ENCODE results near the gene CCNI2. TPM values are rescaled to one million over a fixed set of nuclear protein-coding genes. Genes with fewer than 3 reads are reported as not detected.
"Not testable (repeated sequence)": the region's sequence is repeated elsewhere in the genome, so short reads cannot be mapped to it uniquely, and the experiment has no call there.

The CCNI2 gene
- polyA plus RNA-seq, 12 donors: 0.11 to 1.8 (median 0.77) TPM; not detected in 2

DNA sequence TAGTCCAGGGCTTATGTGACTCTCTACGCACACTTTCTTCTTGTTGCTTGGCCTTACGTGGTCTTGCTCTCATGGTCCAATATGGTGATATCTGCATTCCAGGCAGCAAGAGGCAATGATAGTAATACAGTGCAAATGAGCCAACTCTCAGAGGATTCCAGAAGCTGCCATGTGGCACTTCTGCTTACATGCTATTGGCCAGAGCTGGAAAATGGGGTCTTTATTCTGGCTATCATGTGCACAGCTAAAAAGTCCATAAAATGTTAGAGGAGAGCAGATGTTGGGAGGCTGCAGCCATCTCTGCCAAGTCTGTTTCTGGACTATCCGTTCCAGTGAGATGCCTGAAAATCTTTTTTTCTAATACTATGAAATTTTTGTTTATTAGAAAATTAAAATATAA lies 32.7 kb downstream of the CCNI2 start:
- no peak for DNase-seq

GRCh38 chr5:132780577-132780976 lies 33.4 kb downstream of the CCNI2 start:
- DNase-seq: no peak

DNA sequence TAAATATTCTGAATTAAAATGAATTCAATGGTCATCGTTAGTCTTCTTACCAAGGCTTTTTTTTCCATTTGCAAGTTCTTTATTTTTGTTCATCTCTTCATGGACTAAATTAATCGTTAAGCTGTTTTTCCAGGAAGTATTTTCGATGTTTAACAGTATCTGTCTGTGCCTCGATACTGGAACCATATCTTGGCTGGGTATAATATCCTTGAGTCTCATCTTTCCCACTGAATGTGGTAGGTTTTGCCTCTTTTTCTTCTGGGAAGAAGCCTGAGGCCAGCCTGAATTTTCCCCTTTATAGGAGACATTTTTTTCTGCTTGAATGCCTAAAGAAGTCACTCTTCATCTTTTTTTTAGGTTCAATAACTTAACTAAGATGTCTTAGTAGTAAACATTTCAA lies 33.8 kb downstream of the CCNI2 start:
- DNase-seq: no peak

GRCh38 chr5:132782101-132782500 lies 34.9 kb downstream of the CCNI2 start:
- no peak for DNase-seq

GRCh38 chr5:132785365-132785764 lies 38.1 kb downstream of the CCNI2 start:
- DNase-seq: no peak

GRCh38 chr5:132785864-132786263 lies 38.6 kb downstream of the CCNI2 start:
- no peak for DNase-seq

DNA sequence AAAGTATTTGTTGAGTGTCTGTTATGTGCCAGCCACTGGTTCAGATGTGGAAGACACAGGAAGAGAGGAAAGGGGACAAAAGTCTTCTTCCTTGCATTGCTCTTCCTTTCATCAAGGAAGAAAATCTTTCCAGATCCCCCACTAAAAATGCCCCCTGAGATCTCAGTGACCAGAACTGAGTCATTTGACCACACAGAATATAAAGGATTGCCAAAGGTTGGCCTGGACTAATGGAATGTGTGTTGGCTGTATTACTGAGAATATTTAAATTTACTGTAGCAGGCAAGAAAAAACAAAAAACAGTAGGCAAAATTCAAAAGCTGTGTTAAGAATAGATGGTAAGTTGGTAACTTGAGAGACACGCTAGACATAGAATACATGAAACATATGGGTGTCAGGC lies 39.9 kb downstream of the CCNI2 start:
- DNase-seq: no peak

DNA sequence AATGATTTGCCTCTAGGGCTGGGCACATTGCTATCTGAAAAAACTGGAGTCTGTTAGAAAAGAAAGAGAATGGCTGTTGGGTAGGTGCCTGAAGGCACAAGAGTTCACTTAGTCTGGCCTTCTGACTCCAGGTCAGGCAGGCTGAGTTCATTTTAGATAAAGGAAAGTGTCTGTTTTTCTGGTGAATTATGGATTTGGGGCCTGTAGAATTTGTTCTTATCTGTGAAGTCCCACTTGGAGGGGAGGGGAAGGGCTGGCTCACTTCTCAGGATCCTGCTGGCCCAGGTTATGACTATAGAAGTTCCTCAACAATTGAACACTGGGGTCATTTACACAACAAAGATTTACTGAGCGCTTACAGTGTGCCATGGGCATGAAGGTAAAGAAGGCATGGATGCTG lies 41.3 kb downstream of the CCNI2 start:
- no peak for DNase-seq

DNA sequence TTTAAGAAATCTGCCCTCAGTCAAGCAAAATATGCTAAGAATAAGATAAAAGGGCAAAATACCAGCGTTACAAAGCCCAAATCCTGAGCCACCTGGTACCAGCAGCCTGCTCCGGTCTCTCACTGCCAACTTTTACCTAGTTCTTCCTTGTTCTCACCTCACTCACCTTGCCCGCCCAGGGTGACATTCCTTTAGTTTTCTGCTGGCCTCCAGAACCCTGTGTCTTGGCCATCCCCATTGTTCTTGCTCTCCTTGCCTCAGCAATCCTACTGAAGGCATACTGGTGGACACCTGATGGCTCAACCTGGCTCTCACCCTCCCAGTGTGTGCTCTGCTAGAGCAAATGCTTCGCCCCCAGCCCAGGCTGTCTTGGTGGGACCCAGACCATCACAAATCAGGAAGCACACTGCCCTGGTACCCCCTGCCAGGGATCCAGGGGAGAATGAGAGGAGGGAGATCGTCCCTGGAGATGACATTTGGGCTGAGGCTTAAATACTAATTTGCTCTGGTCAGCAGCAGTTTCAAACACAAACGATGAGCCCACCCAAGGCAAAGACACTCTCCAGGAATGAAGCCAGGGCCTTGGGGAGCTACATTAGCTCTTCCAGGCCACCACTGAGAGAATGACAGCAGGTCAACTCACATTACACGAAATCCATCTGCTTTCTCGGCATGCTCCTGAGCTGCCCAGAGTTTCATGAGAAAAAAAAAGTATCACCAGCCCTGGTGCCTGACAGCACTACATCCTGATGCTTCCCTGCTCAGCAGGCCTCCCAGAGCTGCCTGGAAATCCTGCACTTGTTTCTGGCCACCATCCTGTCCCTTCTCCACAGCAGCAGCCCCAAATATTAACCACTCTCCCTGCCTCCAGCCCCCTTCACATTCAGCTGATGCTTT lies 42.0 kb downstream of the CCNI2 start:
- no peak for DNase-seq

- DNase-seq: no peak
These were observed 43.1 kb downstream of the CCNI2 start for GRCh38 chr5:132790201-132790865.

DNA sequence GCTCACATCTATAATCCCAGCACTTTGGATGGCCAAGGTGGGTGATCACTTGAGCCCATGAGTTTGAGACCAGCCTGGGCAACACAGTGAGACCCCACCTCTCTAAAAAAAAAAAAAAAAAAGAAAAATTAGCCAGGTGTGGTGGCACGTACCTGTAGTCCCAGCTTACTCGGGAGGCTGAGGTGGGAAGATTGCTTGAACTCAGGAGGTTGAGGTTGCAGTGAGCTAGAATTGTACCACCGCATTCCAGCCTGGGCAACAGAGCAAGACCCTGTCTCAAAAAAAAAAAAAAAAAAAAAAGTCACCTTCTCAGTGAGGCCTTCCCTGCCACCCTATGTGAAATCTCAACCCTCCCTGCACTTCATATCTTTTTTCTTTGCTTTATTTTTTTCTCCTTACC lies 43.8 kb downstream of the CCNI2 start:
- no peak for DNase-seq

- no peak for DNase-seq
These were observed 50.4 kb downstream of the CCNI2 start for GRCh38 chr5:132797651-132798050.

DNA sequence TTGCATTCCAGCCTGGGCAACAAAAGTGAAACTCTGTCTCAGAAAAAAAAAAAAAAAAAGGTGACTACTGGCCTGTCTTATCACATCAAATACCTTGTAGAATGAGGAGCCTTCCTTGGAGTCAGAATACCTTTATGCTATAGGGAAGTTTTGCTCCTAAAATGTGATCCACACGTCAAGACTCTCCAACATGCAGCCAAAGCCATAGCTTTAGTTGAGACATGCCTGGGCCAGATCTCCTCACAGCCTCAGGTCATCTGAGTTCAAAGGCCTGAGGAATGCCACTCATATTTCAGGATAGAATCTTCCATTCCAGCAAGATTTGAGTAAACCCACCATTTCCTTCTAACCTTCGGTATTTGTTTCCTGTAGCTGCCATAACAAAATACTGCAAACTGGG lies 52.2 kb downstream of the CCNI2 start:
- DNase-seq: no peak

DNA sequence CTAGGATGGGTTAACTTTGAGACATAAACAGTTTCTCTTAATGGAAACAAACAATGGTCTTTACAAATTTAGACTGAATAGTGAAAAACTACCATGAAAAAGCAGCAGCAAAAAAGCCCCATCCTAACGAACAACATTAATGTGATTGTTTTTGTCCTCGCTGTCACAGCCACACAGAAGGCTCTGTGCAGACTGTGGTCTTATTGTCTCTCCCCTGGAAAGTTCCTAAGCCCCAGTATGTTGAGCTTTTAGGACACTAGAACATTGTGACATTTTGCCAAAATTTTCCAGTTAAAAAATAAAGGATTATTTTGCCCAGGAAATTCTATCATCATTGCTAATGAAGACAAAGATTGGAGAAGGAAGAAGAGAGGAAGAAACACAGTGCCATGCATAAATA lies 53.3 kb downstream of the CCNI2 start:
- no peak for DNase-seq

GRCh38 chr5:132802044-132802684 lies 54.9 kb downstream of the CCNI2 start:
- DNase-seq: no peak

GRCh38 chr5:132802685-132803066 lies 55.5 kb downstream of the CCNI2 start:
- not testable (repeated sequence) for DNase-seq

Other genes with a start within 250 kb of the CCNI2 start
- under 1 TPM in 1 of 12 donors, not detected in 11; 0.47 TPM for gene IL5, start 203.9 kb upstream of the CCNI2 start, polyA plus RNA-seq (ENCODE audit: insufficient read length in 12 of 12)
- 10 to 100 TPM in 11 of 12 donors, not detected in 1; 18.1 to 37.4 (median 25.8) TPM for gene RAD50, start 190.4 kb upstream of the CCNI2 start, polyA plus RNA-seq (ENCODE audit: insufficient read length in 12 of 12)
- under 1 TPM in 2 of 12 donors, not detected in 10; 0.18 to 0.29 TPM for gene IL13, start 89.3 kb upstream of the CCNI2 start, polyA plus RNA-seq (ENCODE audit: insufficient read length in 12 of 12)
- gene IL4, start 73.4 kb upstream of the CCNI2 start, polyA plus RNA-seq (ENCODE audit: insufficient read length in 12 of 12): not detected
- 10 to 100 TPM in 4 of 12 donors, 1 to 10 TPM in 7, not detected in 1; 7.4 to 23.5 (median 8.9) TPM for gene KIF3A, start 9.9 kb upstream of the CCNI2 start, polyA plus RNA-seq (ENCODE audit: insufficient read length in 12 of 12)
- 10 to 100 TPM in 11 of 12 donors, not detected in 1; 33.8 to 65.4 (median 44.1) TPM for gene SEPTIN8, start 29.8 kb downstream of the CCNI2 start, polyA plus RNA-seq (ENCODE audit: insufficient read length in 12 of 12)
- gene SOWAHA, start 65.9 kb downstream of the CCNI2 start, polyA plus RNA-seq (ENCODE audit: insufficient read length in 12 of 12): 1 to 10 TPM in 1 of 12 donors, under 1 TPM in 8, not detected in 3; 0.05 to 6.4 (median 0.09) TPM
- gene SHROOM1, start 83.2 kb downstream of the CCNI2 start, polyA plus RNA-seq (ENCODE audit: insufficient read length in 12 of 12): 1 to 10 TPM in 11 of 12 donors, not detected in 1; 1.4 to 5.4 (median 3.0) TPM
- 1 to 10 TPM in 3 of 12 donors, under 1 TPM in 7, not detected in 2; 0.34 to 1.4 (median 0.87) TPM for gene GDF9, start 119.0 kb downstream of the CCNI2 start, polyA plus RNA-seq (ENCODE audit: insufficient read length in 12 of 12)
- 100 to 1,000 TPM in 11 of 12 donors, not detected in 1; 109 to 280 (median 181) TPM for gene UQCRQ, start 119.2 kb downstream of the CCNI2 start, polyA plus RNA-seq (ENCODE audit: insufficient read length in 12 of 12)
- gene LEAP2, start 126.2 kb downstream of the CCNI2 start, polyA plus RNA-seq (ENCODE audit: insufficient read length in 12 of 12): 1 to 10 TPM in 9 of 12 donors, under 1 TPM in 1, not detected in 2; 0.92 to 4.0 (median 2.3) TPM
- 10 to 100 TPM in 11 of 12 donors, not detected in 1; 45.1 to 65.3 (median 50.6) TPM for gene AFF4, start 216.2 kb downstream of the CCNI2 start, polyA plus RNA-seq (ENCODE audit: insufficient read length in 12 of 12)